ENCODE data around the gene FAM161B. TPM values are rescaled to one million over a fixed set of nuclear protein-coding genes. Genes with fewer than 3 reads are reported as not detected.

Gene FAM161B
- polyA plus RNA-seq, 3 donors: 0.76 to 1.4 (median 1.4) TPM

DNA sequence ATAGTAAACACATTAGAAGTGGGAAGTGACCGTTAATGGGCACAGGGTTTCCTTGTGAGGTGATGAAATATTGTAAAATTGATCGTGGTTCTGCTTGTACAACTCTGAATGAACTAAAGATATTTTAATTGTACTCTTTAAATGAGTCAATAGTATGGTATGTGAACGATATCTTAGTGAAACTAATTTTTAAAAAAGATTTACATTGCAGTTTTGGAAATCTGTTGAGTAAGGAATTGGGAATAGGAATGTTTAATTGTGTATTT, 61.5 kb downstream of the FAM161B start:
- Histone ChIP-seq H2AFZ (ENCODE audit: insufficient read depth, low read depth, low read length, poor library complexity, severe bottlenecking) (no peak overlapping the region), H3K4me1 (ENCODE audit: control insufficient read depth in 1 of 2, insufficient read depth in 2 of 2, low read length in 2 of 2) (peaks cover 19 to 25% of the 10 kb centered on the region in 2 donors), H3K4me3 (replicated peaks in 1 of 3; ENCODE audit: low read depth in 2 of 3, low read length in 3 of 3) (peak overlapping the region in 1 of 3 experiments; percentile 90), H4K20me1 (ENCODE audit: insufficient read depth, low read length) (peaks cover 46% of the 10 kb centered on the region), H3K9ac (ENCODE audit: insufficient read depth, low read length, poor library complexity, severe bottlenecking) (no peak overlapping the region), H3K9me3 (replicated peaks in 1 of 2; ENCODE audit: control insufficient read depth in 1 of 2, insufficient read depth in 1 of 2, low read length in 2 of 2) (no peaks in the 10 kb centered on the region), H3K27ac (ENCODE audit: low read depth in 1 of 2, low read length in 2 of 2) (peak overlapping the region in 1 of 2 donors; percentile 89), H3K4me2 (replicated peaks; ENCODE audit: extremely low read depth, low read length, poor library complexity, severe bottlenecking) (peak overlapping the region; percentile 86), H3K27me3 (ENCODE audit: control insufficient read depth in 2 of 2, insufficient read depth in 2 of 2, low read length in 2 of 2) (no peaks in the 10 kb centered on the region), H3K36me3 (replicated peaks in 1 of 2; ENCODE audit: control insufficient read depth in 1 of 2, insufficient read depth in 2 of 2, low read length in 2 of 2) (peaks cover 10 to 18% of the 10 kb centered on the region in 2 donors), H3K79me2 (ENCODE audit: insufficient read depth, low read length) (peaks cover 82% of the 10 kb centered on the region)
- Mint-ChIP-seq H3K27me3 (ENCODE audit: low read depth in 3 of 3) (no peaks in the 10 kb centered on the region), H3K36me3 (peaks cover 4 to 14% of the 10 kb centered on the region in 2 donors), H3K4me3 (peak overlapping the region in 1 of 2 donors; percentile 58), H3K9me3 (no peaks in the 10 kb centered on the region), H3K4me1 (peaks cover 31% of the 10 kb centered on the region), H3K27ac (peak overlapping the region; percentile 6 to 98 (median 96))
- peak in 2 of 3 donors; percentile 37 to 41 for DNase-seq
- TF ChIP-seq CTCF (IDR thresholded peaks at IDR 0.05): no peak
- intact Hi-C loops (cut with micrococcal nuclease): loop anchor here in 1 of 2 donors (5.0 kb wide), 1 partner anchor 36 kb away; the partner anchor contains the start of gene PTGR2
- WGBS (ENCODE audit: insufficient coverage): no CpG with 5 or more reads among the region's 3 CpGs

GRCh38 chr14:73887694-73888459, 62.0 kb downstream of the FAM161B start:
- Mint-ChIP-seq H3K9me3 (no peaks in the 10 kb centered on the region), H3K27ac (peak overlapping the region; percentile 94 to 98 (median 97)), H3K27me3 (ENCODE audit: low read depth in 3 of 3) (no peaks in the 10 kb centered on the region), H3K4me3 (peak overlapping the region; percentile 88 to 93), H3K36me3 (peaks cover 4 to 12% of the 10 kb centered on the region in 2 donors), H3K4me1 (peaks cover 31% of the 10 kb centered on the region)
- peak overlapping the region; percentile 54 to 90 (median 73) for H3K4me3 ChIP-seq (replicated peaks in 1 of 3; ENCODE audit: low read depth in 2 of 3, low read length in 3 of 3)
- peaks cover 19 to 25% of the 10 kb centered on the region in 2 donors for H3K4me1 ChIP-seq (ENCODE audit: control insufficient read depth in 1 of 2, insufficient read depth in 2 of 2, low read length in 2 of 2)
- H3K36me3 ChIP-seq (replicated peaks in 1 of 2; ENCODE audit: control insufficient read depth in 1 of 2, insufficient read depth in 2 of 2, low read length in 2 of 2): peaks cover 6 to 13% of the 10 kb centered on the region in 2 donors
- WGBS (ENCODE audit: insufficient coverage): 29% methylated on average over 7 of the region's 7 CpGs
- peak overlapping the region; percentile 76 for H2AFZ ChIP-seq (ENCODE audit: insufficient read depth, low read depth, low read length, poor library complexity, severe bottlenecking)
- no peaks in the 10 kb centered on the region for H3K9me3 ChIP-seq (replicated peaks in 1 of 2; ENCODE audit: control insufficient read depth in 1 of 2, insufficient read depth in 1 of 2, low read length in 2 of 2)
- H3K79me2 ChIP-seq (ENCODE audit: insufficient read depth, low read length): peaks cover 77% of the 10 kb centered on the region
- H4K20me1 ChIP-seq (ENCODE audit: insufficient read depth, low read length): peaks cover 41% of the 10 kb centered on the region
- peak overlapping the region; percentile 89 to 94 for H3K27ac ChIP-seq (ENCODE audit: low read depth in 1 of 2, low read length in 2 of 2)
- no peaks in the 10 kb centered on the region for H3K27me3 ChIP-seq (ENCODE audit: control insufficient read depth in 2 of 2, insufficient read depth in 2 of 2, low read length in 2 of 2)
- intact Hi-C loops (cut with micrococcal nuclease): loop anchor here in 1 of 2 donors (2.0 to 5.0 kb wide), 2 partner anchors 36 to 159 kb away; partner anchors contain the start of gene PTGR2
- no peak for DNase-seq
- H3K9ac ChIP-seq (ENCODE audit: insufficient read depth, low read length, poor library complexity, severe bottlenecking): peak overlapping the region; percentile 93
- no peak for TF ChIP-seq CTCF (IDR thresholded peaks at IDR 0.05)
- peak overlapping the region; percentile 86 for H3K4me2 ChIP-seq (replicated peaks; ENCODE audit: extremely low read depth, low read length, poor library complexity, severe bottlenecking)
